COLO829 (cell line): ENCODE measurements around the gene SDHA.
"Not testable (repeated sequence)": the region's sequence is repeated elsewhere in the genome, so short reads cannot be mapped to it uniquely, and the experiment has no call there.

Experiments
- DNase-seq: peaks from one replicate; pipeline ENCODE4 v3.0.0; 2012; ENCODE audit warnings: low spot score

Gene SDHA

GRCh38 chr5:198516-199196 is 19.5 kb upstream of the SDHA start:
- DNase-seq: no peak

GRCh38 chr5:199197-199949 is 18.7 kb upstream of the SDHA start:
- no peak for DNase-seq

GRCh38 chr5:199950-200645 is 18.0 kb upstream of the SDHA start:
- DNase-seq: no peak

- DNase-seq: no peak
Measured at GRCh38 chr5:200985-201384, 17.1 kb upstream of the SDHA start.

- no peak for DNase-seq
Measured at GRCh38 chr5:201672-202071, 16.4 kb upstream of the SDHA start.

- DNase-seq: no peak
Measured at GRCh38 chr5:203246-203930, 14.7 kb upstream of the SDHA start.

- no peak for DNase-seq
Measured at GRCh38 chr5:204001-204400, 14.1 kb upstream of the SDHA start.

GRCh38 chr5:204462-204861 is 13.7 kb upstream of the SDHA start:
- no peak for DNase-seq

- DNase-seq: no peak
Measured at GRCh38 chr5:204966-205670, 13.0 kb upstream of the SDHA start.

- no peak for DNase-seq
Measured at GRCh38 chr5:206406-206805, 11.7 kb upstream of the SDHA start.

- DNase-seq: no peak
Measured at GRCh38 chr5:206927-207536, 11.1 kb upstream of the SDHA start.

- no peak for DNase-seq
Measured at GRCh38 chr5:207599-207998, 10.5 kb upstream of the SDHA start.

- no peak for DNase-seq
Measured at GRCh38 chr5:208449-209114, 9.5 kb upstream of the SDHA start.

GRCh38 chr5:213803-214395 is 4.2 kb upstream of the SDHA start:
- DNase-seq: no peak

- DNase-seq: not testable (repeated sequence)
Measured at GRCh38 chr5:215256-215655, 2.9 kb upstream of the SDHA start.

GRCh38 chr5:216076-216475 is 2.0 kb upstream of the SDHA start:
- DNase-seq: not testable (repeated sequence)

- no peak for DNase-seq
Measured at GRCh38 chr5:218457-219291, 554 bp downstream of the SDHA start.

GRCh38 chr5:219460-219863 is 1.3 kb downstream of the SDHA start:
- DNase-seq: no peak

- DNase-seq: no peak
Measured at GRCh38 chr5:219991-220390, 1.9 kb downstream of the SDHA start.
